GM12872 (cell line): ENCODE measurements around the gene UTP18.

Source experiments
- TF ChIP-seq, protein P1 (sequence below): IDR thresholded peaks from 3 replicates; pipeline ENCODE4 v1.5.1; 2011; ENCODE audit warnings: low read depth, mild to moderate bottlenecking, low read length, moderate library complexity; ENCODE audit not compliant: insufficient read depth

The UTP18 gene

DNA sequence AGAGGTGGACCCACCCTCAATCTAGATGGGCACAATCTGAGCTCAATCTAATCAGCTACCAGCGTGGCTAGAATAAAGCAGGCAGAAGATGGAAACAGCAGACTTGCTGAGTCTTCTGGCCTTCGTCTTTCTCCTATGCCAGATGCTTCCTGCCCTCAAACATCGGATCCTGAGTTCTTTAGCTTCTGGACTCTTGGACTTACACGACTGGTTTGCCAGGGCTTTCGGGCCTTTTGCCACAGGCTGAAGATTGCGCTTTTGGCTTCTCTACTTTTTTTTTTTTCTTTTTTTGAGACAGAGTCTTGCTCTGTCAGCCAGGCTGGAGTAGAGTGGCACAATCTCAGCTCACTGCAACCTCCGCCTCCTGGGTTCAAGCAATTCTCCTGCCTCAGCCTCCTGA is 65.1 kb downstream of the UTP18 start:
- TF ChIP-seq, protein P1, sequence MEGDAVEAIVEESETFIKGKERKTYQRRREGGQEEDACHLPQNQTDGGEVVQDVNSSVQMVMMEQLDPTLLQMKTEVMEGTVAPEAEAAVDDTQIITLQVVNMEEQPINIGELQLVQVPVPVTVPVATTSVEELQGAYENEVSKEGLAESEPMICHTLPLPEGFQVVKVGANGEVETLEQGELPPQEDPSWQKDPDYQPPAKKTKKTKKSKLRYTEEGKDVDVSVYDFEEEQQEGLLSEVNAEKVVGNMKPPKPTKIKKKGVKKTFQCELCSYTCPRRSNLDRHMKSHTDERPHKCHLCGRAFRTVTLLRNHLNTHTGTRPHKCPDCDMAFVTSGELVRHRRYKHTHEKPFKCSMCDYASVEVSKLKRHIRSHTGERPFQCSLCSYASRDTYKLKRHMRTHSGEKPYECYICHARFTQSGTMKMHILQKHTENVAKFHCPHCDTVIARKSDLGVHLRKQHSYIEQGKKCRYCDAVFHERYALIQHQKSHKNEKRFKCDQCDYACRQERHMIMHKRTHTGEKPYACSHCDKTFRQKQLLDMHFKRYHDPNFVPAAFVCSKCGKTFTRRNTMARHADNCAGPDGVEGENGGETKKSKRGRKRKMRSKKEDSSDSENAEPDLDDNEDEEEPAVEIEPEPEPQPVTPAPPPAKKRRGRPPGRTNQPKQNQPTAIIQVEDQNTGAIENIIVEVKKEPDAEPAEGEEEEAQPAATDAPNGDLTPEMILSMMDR: no peak

DNA sequence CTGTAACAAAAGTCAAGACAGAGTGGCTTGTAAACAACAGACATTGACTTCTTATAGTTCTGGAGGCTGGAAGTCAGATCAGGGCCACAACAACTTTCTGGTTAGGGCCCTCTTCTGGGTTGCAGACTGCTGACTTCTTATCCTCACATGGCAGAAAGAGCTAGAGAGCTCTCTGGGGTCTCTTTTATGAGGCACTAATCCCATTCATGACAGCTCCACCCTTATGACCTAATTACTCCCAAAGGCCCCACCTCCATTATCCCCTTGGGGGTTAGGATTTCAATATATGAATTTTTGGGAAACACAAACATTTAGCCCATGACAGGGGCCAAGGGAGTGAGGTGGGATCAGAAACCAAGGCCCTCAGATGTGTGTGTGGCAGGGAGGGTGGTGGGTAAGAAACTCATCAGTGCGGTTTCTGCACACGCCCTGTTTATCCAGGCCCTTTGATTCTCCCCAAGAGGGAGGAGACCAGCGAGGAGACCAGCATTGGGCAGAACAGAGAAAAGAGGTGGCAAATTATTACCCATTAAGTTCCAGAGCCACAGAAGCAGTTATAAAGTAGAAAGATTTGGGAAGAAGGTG is 74.8 kb downstream of the UTP18 start:
- TF ChIP-seq, protein P1: no peak

DNA sequence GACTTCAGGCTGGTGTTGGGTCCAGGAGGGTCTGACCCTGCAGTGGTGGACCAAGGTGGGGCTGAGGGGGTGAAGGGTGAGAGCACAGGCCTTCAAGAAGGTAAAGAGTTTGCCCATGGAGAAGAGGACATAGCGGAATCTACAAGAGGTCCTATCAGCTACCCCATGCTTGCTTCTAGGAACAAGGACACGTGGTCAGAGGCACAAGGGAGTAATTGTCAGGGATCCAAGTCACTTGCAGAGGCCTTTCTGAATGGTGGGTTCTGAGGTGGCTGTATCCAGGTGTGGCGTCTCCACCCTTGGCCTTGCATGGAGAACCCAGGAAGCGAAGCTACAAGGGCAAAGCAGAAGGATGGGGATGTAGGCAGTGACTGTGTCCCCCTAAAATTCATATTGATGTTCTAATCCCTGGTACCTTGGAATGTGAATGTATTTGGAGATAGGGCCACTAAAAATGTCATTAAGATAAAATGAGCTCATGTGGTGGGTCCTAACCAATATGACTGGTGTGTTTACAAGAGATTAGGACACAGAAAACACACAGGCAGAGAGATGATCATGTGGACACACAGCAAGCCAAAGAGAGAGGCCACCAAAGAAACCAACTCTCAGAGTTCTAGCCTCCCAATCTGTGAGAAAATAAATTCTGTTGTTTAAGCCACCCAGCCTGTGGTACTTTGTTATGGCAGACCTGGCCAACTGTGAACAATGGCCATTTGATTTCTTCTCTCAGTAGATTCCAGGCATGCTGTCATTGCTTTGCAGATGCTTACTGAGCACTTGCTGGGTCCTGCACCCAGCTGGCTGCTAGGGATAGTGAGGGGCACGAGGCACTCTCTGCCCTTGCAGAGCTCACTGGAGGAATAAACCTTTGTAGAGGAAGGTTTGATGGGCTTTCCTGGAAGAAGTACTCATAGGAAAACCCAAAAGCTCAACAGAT is 75.8 kb downstream of the UTP18 start:
- TF ChIP-seq, protein P1: no peak

DNA sequence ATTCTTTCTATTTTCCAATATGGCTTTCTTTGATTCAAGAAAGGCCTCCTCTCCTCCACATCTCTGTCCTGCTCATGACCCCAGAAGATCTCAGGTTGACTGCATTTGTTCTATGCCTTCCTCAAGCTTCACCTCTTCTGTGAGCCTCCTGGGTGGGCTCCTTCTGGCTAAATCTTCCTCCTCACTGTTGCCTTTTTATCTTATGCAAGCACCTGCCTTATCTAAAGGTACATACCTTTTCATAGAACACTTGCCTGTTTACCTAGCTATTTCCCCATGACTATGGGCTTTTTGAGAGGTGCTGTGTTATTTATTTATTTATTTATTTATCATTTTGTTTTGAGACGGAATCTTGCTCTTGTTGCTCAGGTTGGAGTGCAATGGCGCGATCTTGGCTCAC is 81.1 kb downstream of the UTP18 start:
- TF ChIP-seq, protein P1: no peak

DNA sequence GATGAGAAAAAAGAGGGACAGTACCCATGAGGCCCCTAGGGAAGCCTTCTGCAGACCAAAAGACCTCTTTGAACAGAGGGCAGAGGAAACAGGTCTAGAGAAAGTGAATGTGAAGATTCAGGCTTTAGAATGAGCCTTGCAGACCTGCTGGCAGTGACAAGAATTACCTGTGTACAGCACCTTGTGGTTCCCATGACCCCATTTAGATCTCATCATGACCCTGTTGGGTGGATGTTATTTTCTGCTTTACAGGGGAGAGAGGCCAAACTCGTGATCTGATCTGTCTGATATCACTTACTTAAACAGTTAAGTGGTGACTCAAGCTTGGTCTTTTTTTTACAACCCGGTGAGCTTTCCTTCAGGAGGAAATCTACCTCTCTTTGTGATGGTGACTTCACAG is 81.9 kb downstream of the UTP18 start:
- TF ChIP-seq, protein P1: no peak

DNA sequence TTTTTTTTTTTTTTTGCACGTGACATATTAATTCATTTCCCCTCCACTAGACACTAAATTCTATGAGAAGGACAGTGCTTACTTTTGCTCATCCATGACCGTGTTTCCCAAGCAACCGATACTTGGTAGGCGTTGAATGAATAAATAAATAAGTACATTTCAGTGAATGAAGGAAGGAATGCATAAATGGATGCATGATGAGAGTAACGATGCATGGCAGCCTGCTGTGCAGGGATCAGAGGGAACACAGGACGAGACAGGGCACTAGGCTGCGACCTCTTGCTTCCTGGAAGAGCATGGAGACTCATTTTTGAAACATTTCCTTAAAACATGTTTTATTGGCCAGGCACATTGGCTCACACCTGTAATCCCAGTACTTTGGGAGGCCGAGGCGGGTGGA is 84.2 kb downstream of the UTP18 start:
- TF ChIP-seq, protein P1: no peak

DNA sequence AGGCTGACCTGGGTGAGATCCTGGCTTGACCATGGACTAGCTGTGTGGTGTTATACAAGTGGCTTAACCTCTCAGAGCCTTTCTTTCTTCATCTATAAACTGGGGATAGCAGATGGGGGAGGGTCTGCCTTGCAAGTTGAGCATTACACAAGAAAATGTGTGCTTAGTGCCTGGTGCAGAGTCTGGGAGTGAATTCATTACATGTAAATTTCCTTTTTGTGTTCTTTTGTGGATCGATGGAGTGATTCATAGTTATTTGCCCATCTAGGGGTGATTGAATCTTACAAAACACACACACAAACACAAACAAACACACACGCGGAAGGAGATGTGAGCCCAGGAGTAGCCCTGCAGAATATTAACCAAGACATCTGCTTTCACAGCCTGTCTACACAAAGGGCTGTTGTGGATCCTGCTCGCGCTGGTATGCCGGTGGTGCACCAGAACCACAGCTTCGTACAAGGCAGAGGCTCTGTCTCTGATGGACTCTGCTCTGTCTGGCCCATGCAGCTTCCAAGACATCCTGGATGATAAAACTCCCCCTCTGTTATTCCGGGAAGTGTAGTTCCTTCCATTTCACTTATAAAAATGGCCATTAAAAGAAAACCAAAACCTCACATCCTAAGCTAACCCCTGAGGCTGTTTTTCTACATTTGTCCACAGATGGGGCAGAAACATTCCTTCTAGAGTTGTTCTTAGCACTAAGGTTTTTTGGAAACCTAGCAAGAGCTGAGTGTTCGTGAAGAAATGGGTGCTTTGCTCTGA is 86.1 kb downstream of the UTP18 start:
- TF ChIP-seq, protein P1: no peak
